Endothelial cell of umbilical vein (primary cell): Measurements from ENCODE around the gene SGK2. TPM values are rescaled to one million over a fixed set of nuclear protein-coding genes. Genes with fewer than 3 reads are reported as not detected.

Experiments
- BruUV-seq: library from RNA; stranded (reverse); fragments of 400-500 nt; replicated peaks from 2 replicates; lab custom pipeline; 2021; lab: Mats Ljungman, UMichigan
- CTCF ChIA-PET: fragments of 300-600, 350-600 bp; sonication (Branson Sonifier 250); formaldehyde crosslinking; loops from one replicate; lab custom pipeline; 2021; ENCODE audit warnings: antibody characterized with exemption, inconsistent platforms; lab: Charles Lee
- POLR2A ChIA-PET: fragments of 300-600, 350-600 bp; sonication (Branson Sonifier 250); formaldehyde crosslinking; loops from one replicate; lab custom pipeline; 2021; ENCODE audit warnings: antibody characterized with exemption, inconsistent platforms; lab: Charles Lee
- DNase-seq: peaks from one replicate; pipeline ENCODE4 v3.0.0-alpha.2; 2011; ENCODE audit warnings: low read depth, low spot score
- FAIRE-seq: peaks from 2 replicates; lab custom pipeline; 2011; peaks lifted over from hg19 to GRCh38; lab: Jason Lieb, UNC
- H2AFZ ChIP-seq: 2 replicates; pipeline ENCODE4 v1.6.0; 2012; ENCODE audit warnings: low read depth, low read length, control low read depth, inconsistent platforms
- H3K27ac ChIP-seq: 2 replicates; pipeline ENCODE4 v1.5.1; 2011; ENCODE audit warnings: low read depth, mild to moderate bottlenecking, control low read depth, low read length, moderate library complexity; ENCODE audit not compliant: insufficient read depth
- H3K27me3 ChIP-seq, 2 experiments: 2 replicates each; pipeline versions ENCODE4 v1.6.0 to v1.6.1; 2011; ENCODE audit warnings: low read length in 2 of 2, mixed read lengths in 1 of 2; ENCODE audit not compliant: control insufficient read depth in 2 of 2, insufficient read depth in 2 of 2
- H3K36me3 ChIP-seq, 2 experiments: 2 replicates in 1 of 2; 3 replicates in 1 of 2; pipeline ENCODE4 v1.5.1; 2011; ENCODE audit warnings: low read length in 2 of 2, mild to moderate bottlenecking in 1 of 2, moderate library complexity in 1 of 2; ENCODE audit not compliant: control insufficient read depth in 2 of 2, insufficient read depth in 2 of 2; ENCODE audit errors: extremely low read depth in 1 of 2
- H3K4me1 ChIP-seq: 3 replicates; pipeline ENCODE4 v1.5.1; 2011; ENCODE audit warnings: mild to moderate bottlenecking, low read length; ENCODE audit not compliant: control insufficient read depth, insufficient read depth; ENCODE audit errors: extremely low read depth
- H3K4me2 ChIP-seq: 2 replicates; pipeline ENCODE4 v1.6.1; 2011; ENCODE audit warnings: low read length, control low read depth, mixed read lengths; ENCODE audit not compliant: insufficient read depth
- H3K4me3 ChIP-seq, 3 experiments: fragments of 200-600 bp in 1 of 3; sonication (generic), shearing (Covaris generic) in 1 of 3; replicated peaks in 1 of 3; 2 replicates each; pipeline ENCODE4 v1.5.1; 2011 to 2016; ENCODE audit warnings: control low read depth in 3 of 3, low read length in 3 of 3, mild to moderate bottlenecking in 2 of 3, inconsistent platforms in 1 of 3, low read depth in 1 of 3, moderate library complexity in 1 of 3; ENCODE audit not compliant: insufficient read depth in 1 of 3
- H3K79me2 ChIP-seq: 2 replicates; pipeline ENCODE4 v1.6.0; 2012; ENCODE audit warnings: low read length, inconsistent platforms; ENCODE audit not compliant: control insufficient read depth, insufficient read depth
- H3K9ac ChIP-seq: replicated peaks from 2 replicates; pipeline ENCODE3; 2011; ENCODE audit warnings: low read length, control low read depth; ENCODE audit not compliant: insufficient read depth; ENCODE audit errors: extremely low read depth
- H3K9me1 ChIP-seq: replicated peaks from 3 replicates; pipeline ENCODE4 v1.6.0; 2011; ENCODE audit warnings: mild to moderate bottlenecking, low read length; ENCODE audit not compliant: control insufficient read depth, insufficient read depth; ENCODE audit errors: extremely low read depth
- H3K9me3 ChIP-seq: replicated peaks from 2 replicates; pipeline ENCODE4 v1.5.1; 2012; ENCODE audit warnings: low read length, inconsistent platforms; ENCODE audit not compliant: control insufficient read depth, insufficient read depth
- H4K20me1 ChIP-seq: replicated peaks from 2 replicates; pipeline ENCODE3; 2011; ENCODE audit warnings: mild to moderate bottlenecking, low read length; ENCODE audit not compliant: control insufficient read depth, insufficient read depth; ENCODE audit errors: extremely low read depth
- EZH2 ChIP-seq: IDR thresholded peaks from 2 replicates; pipeline ENCODE4 v1.6.1; 2012; ENCODE audit warnings: borderline replicate concordance, low read depth, mild to moderate bottlenecking, moderate library complexity, low read length, inconsistent platforms; ENCODE audit not compliant: severe bottlenecking
- FOS ChIP-seq: IDR thresholded peaks from 2 replicates; pipeline ENCODE4 v1.6.1; 2011; ENCODE audit warnings: mild to moderate bottlenecking, low read length, moderate library complexity, borderline replicate concordance; ENCODE audit not compliant: insufficient read depth
- GATA2 ChIP-seq: IDR thresholded peaks from 2 replicates; pipeline ENCODE4 v1.7.0; 2011; ENCODE audit warnings: low read depth, mild to moderate bottlenecking, moderate library complexity, mixed read lengths, low read length; ENCODE audit not compliant: insufficient read length, insufficient read depth
- JUN ChIP-seq: IDR thresholded peaks from 2 replicates; pipeline ENCODE4 v1.6.1; 2011; ENCODE audit warnings: borderline replicate concordance, low read depth; ENCODE audit not compliant: insufficient read length, insufficient read depth
- MYC ChIP-seq: IDR thresholded peaks from one replicate; pipeline ENCODE4 v1.6.1; 2011; ENCODE audit warnings: mild to moderate bottlenecking, low read depth, low read length
- POLR2A ChIP-seq: IDR thresholded peaks from 2 replicates; pipeline ENCODE4 v1.6.1; 2012; ENCODE audit warnings: low read depth, mild to moderate bottlenecking, control low read depth, low read length
- POLR2AphosphoS5 ChIP-seq: IDR thresholded peaks from 2 replicates; pipeline ENCODE4 v1.6.1; 2012; ENCODE audit warnings: low read depth, mild to moderate bottlenecking, control low read depth, low read length, moderate library complexity; ENCODE audit not compliant: insufficient read depth
- dilution Hi-C: fragments of 300-500 bp; cut with MboI; formaldehyde crosslinking; loops from one replicate; pipeline ENCODE4 v1.15.0; 2019; ENCODE audit warnings: low sequenced_read_pairs; ENCODE audit not compliant: extremely low pct_ligation_motif_present
- intact Hi-C: fragments of 100-400 bp; cut with micrococcal nuclease; formaldehyde crosslinking; loops from one replicate; pipeline ENCODE4 v1.10.0; 2022
- polyA plus RNA-seq, 4 experiments: library from polyadenylated mRNA; depleted of rRNA in 3 of 4; stranded (reverse) in 3 of 4; unstranded in 1 of 4; fragments of >200 nt; gene quantifications; 2 replicates each; pipeline versions ENCODE4 v1.2.1 to v1.2.3, GENCODE V29; 2011 to 2012; ENCODE audit warnings: missing spikeins in 1 of 4
- total RNA-seq: library from RNA; stranded (reverse); gene quantifications from 2 replicates; pipeline ENCODE4 v1.2.3, GENCODE V29; 2021
- TF ChIP-seq, protein P1 (sequence below), 2 donors: IDR thresholded peaks; 1 replicate in 1 of 2; 2 replicates in 1 of 2; pipeline ENCODE4 v1.5.1; 2011; ENCODE audit warnings: low read length in 2 of 2, mild to moderate bottlenecking in 2 of 2, moderate library complexity in 2 of 2, control low read depth in 1 of 2, inconsistent platforms in 1 of 2, low read depth in 1 of 2; ENCODE audit not compliant: insufficient read depth in 1 of 2; ENCODE audit errors: extremely low read depth in 1 of 2
- TF ChIP-seq, protein P2 (sequence below): IDR thresholded peaks from 2 replicates; pipeline ENCODE4 v1.6.1; 2011; ENCODE audit not compliant: insufficient read depth, insufficient read length

Gene SGK2
- total and polyA plus RNA-seq, 2 donors (not counting 3 experiments of a cell fraction or from before 2014, with no cell fraction given) = 0.21 to 0.27 TPM

DNA sequence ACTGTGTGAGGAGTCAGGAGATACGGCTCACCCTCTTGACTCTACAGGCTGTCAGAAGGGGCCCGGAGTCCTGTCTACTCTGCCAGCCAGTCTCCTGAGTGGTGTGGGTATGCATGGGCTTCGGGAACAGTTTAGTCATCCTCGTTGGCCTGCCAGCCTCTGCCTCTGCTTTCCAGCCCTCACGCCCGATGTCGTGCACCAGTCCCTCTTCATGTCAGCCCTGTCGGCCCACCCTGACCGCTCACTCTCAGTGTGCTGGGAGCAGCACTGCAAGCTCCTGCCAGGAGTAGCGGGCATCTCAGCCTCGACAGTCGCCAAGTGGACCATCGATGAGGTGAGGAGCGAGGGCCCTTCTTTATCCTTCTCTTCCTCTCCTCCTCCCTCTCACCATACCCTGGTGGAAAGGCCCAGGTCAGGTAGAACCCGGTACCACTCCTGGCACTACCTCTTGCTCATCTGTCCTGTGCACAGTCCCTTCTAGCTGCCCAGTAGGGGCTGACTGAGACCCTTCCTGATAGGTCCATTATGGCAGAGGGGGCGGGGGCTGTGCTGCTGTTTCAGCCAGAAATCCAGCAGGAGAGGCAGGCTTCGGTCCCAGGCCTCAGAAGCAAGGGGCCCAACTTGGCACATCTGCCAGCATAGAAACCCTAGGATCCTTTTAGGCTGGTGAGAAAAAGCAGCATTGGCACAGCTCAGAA lies 18.7 kb upstream of the SGK2 start:
- intact Hi-C loops = loop anchor here (2.0 to 5.0 kb wide), 2 partner anchors 51 to 372 kb away; partner anchors contain the start of genes IFT52 and TOX2
- H3K4me2 ChIP-seq = no peak overlapping the region
- no peaks in the 10 kb centered on the region for H4K20me1 ChIP-seq
- POLR2A ChIA-PET = no interaction called here
- CTCF ChIA-PET = interaction anchor here (1.3 to 6.2 kb wide), 5 partner anchors 50 to 576 kb away, joined by 4 to 143 read pairs (median 25); partner anchors contain the start of gene IFT52
- no TSS peak for BruUV-seq
- H3K36me3 ChIP-seq = no peaks in the 10 kb centered on the region
- H3K9ac ChIP-seq = no peak overlapping the region
- no peaks in the 10 kb centered on the region for H3K9me1 ChIP-seq
- no peak overlapping the region for H2AFZ ChIP-seq
- no peaks in the 10 kb centered on the region for H3K79me2 ChIP-seq
- dilution Hi-C loops = no loop called here
- no peaks in the 10 kb centered on the region for H3K9me3 ChIP-seq
- FAIRE-seq (no peak), DNase-seq (no peak)
- H3K4me3 ChIP-seq = no peak overlapping the region
- peaks cover 6% of the 10 kb centered on the region for H3K4me1 ChIP-seq
- TF ChIP-seq POLR2AphosphoS5 (no peak), JUN (no peak), MYC (no peak), EZH2 (no peak), GATA2 (no peak), FOS (no peak), POLR2A (no peak)
- TF ChIP-seq, protein P1, sequence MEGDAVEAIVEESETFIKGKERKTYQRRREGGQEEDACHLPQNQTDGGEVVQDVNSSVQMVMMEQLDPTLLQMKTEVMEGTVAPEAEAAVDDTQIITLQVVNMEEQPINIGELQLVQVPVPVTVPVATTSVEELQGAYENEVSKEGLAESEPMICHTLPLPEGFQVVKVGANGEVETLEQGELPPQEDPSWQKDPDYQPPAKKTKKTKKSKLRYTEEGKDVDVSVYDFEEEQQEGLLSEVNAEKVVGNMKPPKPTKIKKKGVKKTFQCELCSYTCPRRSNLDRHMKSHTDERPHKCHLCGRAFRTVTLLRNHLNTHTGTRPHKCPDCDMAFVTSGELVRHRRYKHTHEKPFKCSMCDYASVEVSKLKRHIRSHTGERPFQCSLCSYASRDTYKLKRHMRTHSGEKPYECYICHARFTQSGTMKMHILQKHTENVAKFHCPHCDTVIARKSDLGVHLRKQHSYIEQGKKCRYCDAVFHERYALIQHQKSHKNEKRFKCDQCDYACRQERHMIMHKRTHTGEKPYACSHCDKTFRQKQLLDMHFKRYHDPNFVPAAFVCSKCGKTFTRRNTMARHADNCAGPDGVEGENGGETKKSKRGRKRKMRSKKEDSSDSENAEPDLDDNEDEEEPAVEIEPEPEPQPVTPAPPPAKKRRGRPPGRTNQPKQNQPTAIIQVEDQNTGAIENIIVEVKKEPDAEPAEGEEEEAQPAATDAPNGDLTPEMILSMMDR (IDR thresholded peaks at IDR 0.05; ENCODE audit: extremely low read depth in 1 of 2, insufficient read depth in 1 of 2, low read depth in 1 of 2, low read length in 2 of 2) = no peak
- TF ChIP-seq, protein P2, sequence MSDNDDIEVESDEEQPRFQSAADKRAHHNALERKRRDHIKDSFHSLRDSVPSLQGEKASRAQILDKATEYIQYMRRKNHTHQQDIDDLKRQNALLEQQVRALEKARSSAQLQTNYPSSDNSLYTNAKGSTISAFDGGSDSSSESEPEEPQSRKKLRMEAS = no peak
- no peak overlapping the region for H3K27ac ChIP-seq
- no peaks in the 10 kb centered on the region for H3K27me3 ChIP-seq
